K562 (cell line): ENCODE results near the gene KASH5. TPM values are rescaled to one million over a fixed set of nuclear protein-coding genes. Genes with fewer than 3 reads are reported as not detected.

Experiments used
- ATAC-seq: fragments of 200-7000 bp; cut with Tn5 transposase; 3 replicates; pipeline ENCODE4 v1.9.1; 2020; ENCODE audit warnings: moderate library complexity
- BruUV-seq: library from RNA; stranded (reverse); fragments of 400-500 nt; replicated peaks from 2 replicates; lab custom pipeline; 2021; lab: Mats Ljungman, UMichigan
- CTCF ChIA-PET: fragments of 300-600 bp; formaldehyde crosslinking; extraction: SDS; loops from one replicate; lab custom pipeline; 2021; ENCODE audit warnings: low intra/inter-chr PET ratio; lab: Yijun Ruan, JAX
- POLR2A ChIA-PET: fragments of 300-600, 350-650 bp; sonication (Branson Sonifier 250); formaldehyde crosslinking; extraction: SDS; loops from one replicate; lab custom pipeline; 2021; ENCODE audit warnings: antibody characterized with exemption, inconsistent platforms; lab: Yijun Ruan, JAX
- DNase-seq, 4 experiments: peaks; one replicate each; pipeline versions ENCODE4 v3.0.0 to v3.0.0-alpha.2; 2011 to 2018; ENCODE audit warnings: low spot score in 3 of 4, mixed read lengths in 3 of 4; ENCODE audit errors: extremely low read depth in 1 of 4
- FAIRE-seq: peaks from 2 replicates; lab custom pipeline; 2011; peaks lifted over from hg19 to GRCh38; lab: Jason Lieb, UNC
- H2AFZ ChIP-seq: 2 replicates; pipeline ENCODE4 v1.6.0; 2011; ENCODE audit warnings: low read depth, low read length, control low read depth, inconsistent platforms
- H3K27ac ChIP-seq: fragments of 200-600 bp; 3 replicates; pipeline ENCODE4 v1.8.0; 2011; ENCODE audit warnings: low read depth, mild to moderate bottlenecking, control low read depth, inconsistent platforms, low read length, moderate library complexity, mixed read lengths; ENCODE audit errors: extremely low read depth
- H3K27me3 ChIP-seq, 2 experiments: fragments of 300-600 bp in 1 of 2; 2 replicates in 1 of 2; 3 replicates in 1 of 2; pipeline versions ENCODE4 v1.6.0 to v1.8.0; 2011; ENCODE audit warnings: inconsistent platforms in 2 of 2, low read length in 2 of 2, mild to moderate bottlenecking in 1 of 2, mixed read lengths in 1 of 2, moderate library complexity in 1 of 2; ENCODE audit not compliant: control insufficient read depth in 2 of 2, insufficient read depth in 2 of 2
- H3K36me3 ChIP-seq: fragments of 300-600 bp; 3 replicates; pipeline ENCODE4 v1.8.0; 2011; ENCODE audit warnings: mild to moderate bottlenecking, low read length, inconsistent platforms; ENCODE audit not compliant: control insufficient read depth, insufficient read depth
- H3K4me1 ChIP-seq, 2 experiments: fragments of 200-600 bp in 1 of 2; replicated peaks in 1 of 2; 2 replicates in 1 of 2; 3 replicates in 1 of 2; pipeline versions ENCODE4 v1.5.1 to v1.8.0; 2011; ENCODE audit warnings: inconsistent platforms in 2 of 2, low read length in 2 of 2, mild to moderate bottlenecking in 1 of 2, mixed read lengths in 1 of 2, moderate library complexity in 1 of 2; ENCODE audit not compliant: control insufficient read depth in 2 of 2, insufficient read depth in 2 of 2
- H3K4me2 ChIP-seq: 2 replicates; pipeline ENCODE4 v1.6.1; 2011; ENCODE audit warnings: low read length, control low read depth, inconsistent platforms, mixed read lengths; ENCODE audit not compliant: insufficient read depth
- H3K4me3 ChIP-seq: fragments of 200-600 bp; sonication (generic), shearing (Covaris generic); 2 replicates; pipeline ENCODE4 v1.5.1; 2016; ENCODE audit warnings: control low read depth, inconsistent platforms
- H3K79me2 ChIP-seq: fragments of 200-600 bp; 3 replicates; pipeline ENCODE4 v1.8.0; 2011; ENCODE audit warnings: low read length, inconsistent platforms; ENCODE audit not compliant: control insufficient read depth, insufficient read depth
- H3K9ac ChIP-seq, 2 experiments: 2 replicates each; pipeline versions ENCODE4 v1.6.0 to v1.6.1; 2011; ENCODE audit warnings: low read depth in 2 of 2, low read length in 2 of 2, control low read depth in 1 of 2, inconsistent platforms in 1 of 2, mild to moderate bottlenecking in 1 of 2, mixed read lengths in 1 of 2; ENCODE audit not compliant: insufficient read depth in 1 of 2
- H3K9me1 ChIP-seq: one replicate; pipeline ENCODE4 v1.6.0; 2011; ENCODE audit warnings: inconsistent platforms, mild to moderate bottlenecking, low read length, moderate library complexity; ENCODE audit not compliant: control insufficient read depth, insufficient read depth
- H3K9me3 ChIP-seq: replicated peaks from 2 replicates; pipeline ENCODE4 v1.5.1; 2011; ENCODE audit warnings: low read depth, low read length, inconsistent platforms; ENCODE audit not compliant: control insufficient read depth, insufficient read depth
- H4K20me1 ChIP-seq: replicated peaks from 2 replicates; pipeline ENCODE4 v1.6.1; 2011; ENCODE audit warnings: low read length, inconsistent platforms, mixed read lengths; ENCODE audit not compliant: control insufficient read depth, insufficient read depth
- ARNT ChIP-seq, 2 experiments: fragments of 450-650 bp; IDR thresholded peaks; 2 replicates each; pipeline ENCODE4 v1.6.1; 2016; ENCODE audit warnings: mild to moderate bottlenecking in 1 of 2
- CHCHD3 ChIP-seq: fragments of 250-450 bp; sonication (Bioruptor Pico); IDR thresholded peaks from 2 replicates; pipeline ENCODE4 v2.1.2; 2022; ENCODE audit warnings: mild to moderate bottlenecking
- CHD4 ChIP-seq: fragments of 200-600 bp; sonication (generic); IDR thresholded peaks from 3 replicates; pipeline ENCODE4 v1.6.1; 2012; ENCODE audit warnings: low read depth, mild to moderate bottlenecking, mixed read lengths, low read length, inconsistent platforms; ENCODE audit not compliant: insufficient read depth, insufficient replicate concordance, poor library complexity, severe bottlenecking
- EP400 ChIP-seq: fragments of 450-650 bp; IDR thresholded peaks from 2 replicates; pipeline ENCODE4 v1.6.1; 2017; ENCODE audit warnings: antibody characterized with exemption, mild to moderate bottlenecking, moderate library complexity
- HDGF ChIP-seq: fragments of 450-650 bp; IDR thresholded peaks from 2 replicates; pipeline ENCODE4 v1.6.1; 2016
- NR4A1 ChIP-seq, 2 experiments: fragments of 250-450 bp in 1 of 2; fragments of 450-650 bp in 1 of 2; sonication (Bioruptor Pico) in 1 of 2; IDR thresholded peaks; 2 replicates each; pipeline versions ENCODE4 v1.4.0 to v1.6.1; 2016 to 2020; ENCODE audit warnings: mild to moderate bottlenecking in 2 of 2, missing compliant biosample characterization in 1 of 2, missing genetic modification characterization in 1 of 2, moderate library complexity in 1 of 2
- PHB2 ChIP-seq: fragments of 450-650 bp; IDR thresholded peaks from 2 replicates; pipeline ENCODE4 v1.6.1; 2017; ENCODE audit warnings: low read depth
- PML ChIP-seq: IDR thresholded peaks from 2 replicates; pipeline ENCODE4 v1.6.1; 2012; ENCODE audit warnings: low read length, inconsistent platforms
- PTBP1 ChIP-seq: fragments of 200-400 bp; formaldehyde crosslinking; IDR thresholded peaks from 2 replicates; pipeline ENCODE4 v1.6.1; 2017; ENCODE audit warnings: low read depth, low read length
- REST ChIP-seq, 2 experiments: fragments of 450-650 bp; formaldehyde crosslinking in 1 of 2; IDR thresholded peaks; 2 replicates each; pipeline versions ENCODE4 v1.4.0 to v1.6.1; 2014 to 2020; ENCODE audit warnings: mild to moderate bottlenecking in 2 of 2, borderline replicate concordance in 1 of 2, low read depth in 1 of 2
- SMARCA4 ChIP-seq: fragments of 450-650 bp; IDR thresholded peaks from 2 replicates; pipeline ENCODE4 v1.6.1; 2016
- SPI1 ChIP-seq: IDR thresholded peaks from 2 replicates; pipeline ENCODE4 v1.6.1; 2011; ENCODE audit warnings: low read depth, low read length, control low read depth, borderline replicate concordance
- ZNF551 ChIP-seq: fragments of 250-450 bp; sonication (Bioruptor Pico); IDR thresholded peaks from 2 replicates; pipeline ENCODE4 v1.5.0; 2021; ENCODE audit warnings: mild to moderate bottlenecking, moderate library complexity
- ZNF75A ChIP-seq: fragments of 450-650 bp; formaldehyde crosslinking; IDR thresholded peaks from 2 replicates; pipeline ENCODE4 v1.4.0; 2020; ENCODE audit warnings: mild to moderate bottlenecking
- WGBS: fragments of 100-300 bp; shearing (Covaris generic); methylation state at CpG from one replicate; pipeline ENCODE4 v1.1.6; 2016; ENCODE audit warnings: low coverage, mixed read lengths; ENCODE audit not compliant: insufficient coverage; ENCODE audit errors: missing lambda C conversion rate; 5-methylcytosine and 5-hydroxymethylcytosine counted together
- in situ Hi-C: fragments of 300-500 bp; cut with MboI; formaldehyde crosslinking; loops from 4 replicates; pipeline ENCODE4 v1.15.0; 2018; ENCODE audit warnings: inconsistent platforms, mixed read lengths
- intact Hi-C: fragments of 100-400 bp; cut with micrococcal nuclease; formaldehyde crosslinking; loops from 2 replicates; pipeline ENCODE4 v1.14.2; 2022
- polyA plus RNA-seq, 8 experiments: library from polyadenylated mRNA; depleted of rRNA in 4 of 8; stranded (reverse) in 5 of 8; unstranded in 3 of 8; fragments of >200 nt; fragmentation: Nextera tagmentation in 2 of 8; fragmentation: Illumina TruSeq in 1 of 8; extraction: Ambion mirVana in 2 of 8; extraction: Trizol in 1 of 8; gene quantifications; 2 replicates each; pipeline versions ENCODE4 v1.2.1 to v1.2.3, GENCODE V29; 2011 to 2014; ENCODE audit warnings: inconsistent platforms in 1 of 8, missing spikeins in 1 of 8
- total RNA-seq, 7 experiments: library from RNA; depleted of rRNA in 6 of 7; stranded (reverse); fragments of >200 nt in 6 of 7; fragmentation: Illumina TruSeq in 2 of 7; extraction: Trizol in 2 of 7; gene quantifications; 2 replicates each; pipeline versions ENCODE4 v1.2.1 to v1.2.3, GENCODE V29; 2011 to 2021; ENCODE audit warnings: low replicate concordance in 1 of 7
- TF ChIP-seq, protein P1 (sequence below): IDR thresholded peaks from 3 replicates; pipeline ENCODE4 v1.6.1; 2011; ENCODE audit warnings: borderline replicate concordance, mild to moderate bottlenecking; ENCODE audit not compliant: insufficient read length, insufficient read depth

Gene KASH5
- total and polyA plus RNA-seq, 9 of the 15 experiments (the other 6 are each of a cell fraction or from before 2014, with no cell fraction given), result 0.07 to 0.84 (median 0.34) TPM; not detected in 1

- Histone ChIP-seq H3K27me3 (no peaks in the 10 kb centered on the region), H4K20me1 (no peaks in the 10 kb centered on the region), H3K79me2 (no peaks in the 10 kb centered on the region), H3K4me3 (no peak overlapping the region), H3K9ac (no peak overlapping the region), H3K4me2 (no peak overlapping the region), H3K36me3 (no peaks in the 10 kb centered on the region), H2AFZ (no peak overlapping the region), H3K4me1 (peaks cover 44 to 54% of the 10 kb centered on the region in 2 experiments), H3K9me1 (no peaks in the 10 kb centered on the region), H3K9me3 (no peaks in the 10 kb centered on the region), H3K27ac (no peak overlapping the region)
- in situ Hi-C loops (no loop called here), intact Hi-C loops (no loop called here)
- ATAC-seq (no peak), FAIRE-seq (no peak), DNase-seq (no peak)
- ChIA-PET CTCF (no interaction called here), POLR2A (interaction anchor here (0.7 to 3.0 kb wide), 3 partner anchors 10 to 996 kb away, joined by 3 to 14 read pairs (median 4); no protein-coding TSS in a partner anchor)
- WGBS, result 24% methylated on average over 2 of the region's 2 CpGs
- BruUV-seq, result no TSS peak
- TF ChIP-seq ZNF551, result no peak
- no peak for TF ChIP-seq CHCHD3 (CRISPR knock-in tag)
- TF ChIP-seq PHB2, result no peak
- TF ChIP-seq SPI1, result no peak
- no peak for TF ChIP-seq PML
- no peak for TF ChIP-seq PTBP1
- TF ChIP-seq, protein P1, sequence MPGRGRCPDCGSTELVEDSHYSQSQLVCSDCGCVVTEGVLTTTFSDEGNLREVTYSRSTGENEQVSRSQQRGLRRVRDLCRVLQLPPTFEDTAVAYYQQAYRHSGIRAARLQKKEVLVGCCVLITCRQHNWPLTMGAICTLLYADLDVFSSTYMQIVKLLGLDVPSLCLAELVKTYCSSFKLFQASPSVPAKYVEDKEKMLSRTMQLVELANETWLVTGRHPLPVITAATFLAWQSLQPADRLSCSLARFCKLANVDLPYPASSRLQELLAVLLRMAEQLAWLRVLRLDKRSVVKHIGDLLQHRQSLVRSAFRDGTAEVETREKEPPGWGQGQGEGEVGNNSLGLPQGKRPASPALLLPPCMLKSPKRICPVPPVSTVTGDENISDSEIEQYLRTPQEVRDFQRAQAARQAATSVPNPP, result no peak
- TF ChIP-seq EP400, result no peak
- no peak for TF ChIP-seq CHD4
- TF ChIP-seq SMARCA4, result no peak
- no peak for TF ChIP-seq NR4A1 (CRISPR knock-in tag; IDR thresholded peaks at IDR 0.05)
- no peak for TF ChIP-seq NR4A1 (tag; IDR thresholded peaks at IDR 0.05)
- no peak for TF ChIP-seq REST (IDR thresholded peaks at IDR 0.05; ENCODE audit: borderline replicate concordance)
- TF ChIP-seq REST (CRISPR knock-in tag; IDR thresholded peaks at IDR 0.05; ENCODE audit: low read depth), result no peak
- no peak for TF ChIP-seq ARNT (IDR thresholded peaks at IDR 0.05)
- no peak for TF ChIP-seq ZNF75A (CRISPR knock-in tag)
- TF ChIP-seq HDGF, result no peak
These were observed 31.1 kb downstream of the KASH5 start for GRCh38 chr19:49419173-49419572.
